Ishikawa (cell line): ENCODE results near the gene TMEM127.

Experiments used
- EP300 ChIP-seq: IDR thresholded peaks from 2 replicates; pipeline ENCODE4 v1.6.1; 2012; ENCODE audit warnings: borderline replicate concordance
- FOXM1 ChIP-seq: IDR thresholded peaks from 2 replicates; pipeline ENCODE4 v1.6.1; 2012; ENCODE audit warnings: low read depth, borderline replicate concordance

DNA sequence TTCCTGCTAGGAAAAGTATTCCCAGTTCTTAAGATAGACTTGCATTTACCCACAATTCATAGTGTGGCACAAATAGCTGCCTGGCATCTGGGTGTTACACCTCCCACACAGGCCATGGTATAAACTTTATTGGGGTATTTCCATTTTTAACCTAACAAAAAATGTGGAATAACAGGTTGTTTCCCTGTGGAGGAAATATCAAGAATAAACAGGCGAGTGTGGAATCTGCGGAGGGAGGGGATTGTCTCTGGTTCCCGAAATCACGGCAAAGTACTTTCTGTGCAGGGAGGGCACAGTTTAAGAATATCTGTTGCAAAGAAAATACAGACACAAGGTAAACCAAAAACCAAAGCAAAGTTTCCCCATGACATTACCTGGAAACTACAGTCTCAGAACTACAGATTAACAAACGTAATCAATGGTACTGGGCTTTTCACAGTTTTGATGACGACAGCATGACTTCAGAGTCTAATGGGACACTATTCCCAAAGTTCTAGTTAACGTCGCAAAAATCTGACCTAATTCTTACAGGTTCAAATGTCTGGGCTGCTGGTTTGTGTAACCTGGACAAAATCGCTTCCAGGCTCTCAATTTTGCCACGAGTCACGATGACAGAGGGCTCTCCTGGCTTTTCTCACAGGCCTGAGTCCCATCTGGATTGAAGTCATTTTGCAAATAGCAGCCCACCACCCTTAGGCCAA is 58.6 kb downstream of the TMEM127 start:
- TF ChIP-seq FOXM1 (no peak), EP300 (no peak)
